ENCODE measurements around the gene NIM1K.
"Not testable (repeated sequence)": the region's sequence is repeated elsewhere in the genome, so short reads cannot be mapped to it uniquely, and the experiment has no call there.

Gene NIM1K

DNA sequence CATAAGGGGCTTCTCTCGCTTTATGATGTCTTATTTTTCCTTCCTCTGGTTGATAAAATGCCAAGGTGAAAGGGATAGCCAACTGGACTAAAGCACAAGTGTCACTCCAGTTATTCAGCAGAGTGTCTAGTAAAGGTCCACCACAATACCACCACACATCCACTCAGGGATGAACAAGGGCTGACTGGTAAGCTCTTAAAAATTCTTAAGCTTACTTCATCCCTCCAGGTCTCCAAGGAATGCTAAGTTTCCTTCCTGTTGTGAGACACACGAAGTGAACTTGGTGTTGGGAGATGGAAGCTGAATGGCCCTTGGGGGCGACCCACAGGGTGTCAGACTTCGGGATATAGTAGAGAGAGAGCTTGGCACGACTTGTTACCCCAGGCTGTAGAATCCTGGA lies 124.4 kb downstream of the NIM1K start:
- POLR2A ChIA-PET (ENCODE audit: low non-redundant PET), result no interaction called here
- TF ChIP-seq, protein P1, sequence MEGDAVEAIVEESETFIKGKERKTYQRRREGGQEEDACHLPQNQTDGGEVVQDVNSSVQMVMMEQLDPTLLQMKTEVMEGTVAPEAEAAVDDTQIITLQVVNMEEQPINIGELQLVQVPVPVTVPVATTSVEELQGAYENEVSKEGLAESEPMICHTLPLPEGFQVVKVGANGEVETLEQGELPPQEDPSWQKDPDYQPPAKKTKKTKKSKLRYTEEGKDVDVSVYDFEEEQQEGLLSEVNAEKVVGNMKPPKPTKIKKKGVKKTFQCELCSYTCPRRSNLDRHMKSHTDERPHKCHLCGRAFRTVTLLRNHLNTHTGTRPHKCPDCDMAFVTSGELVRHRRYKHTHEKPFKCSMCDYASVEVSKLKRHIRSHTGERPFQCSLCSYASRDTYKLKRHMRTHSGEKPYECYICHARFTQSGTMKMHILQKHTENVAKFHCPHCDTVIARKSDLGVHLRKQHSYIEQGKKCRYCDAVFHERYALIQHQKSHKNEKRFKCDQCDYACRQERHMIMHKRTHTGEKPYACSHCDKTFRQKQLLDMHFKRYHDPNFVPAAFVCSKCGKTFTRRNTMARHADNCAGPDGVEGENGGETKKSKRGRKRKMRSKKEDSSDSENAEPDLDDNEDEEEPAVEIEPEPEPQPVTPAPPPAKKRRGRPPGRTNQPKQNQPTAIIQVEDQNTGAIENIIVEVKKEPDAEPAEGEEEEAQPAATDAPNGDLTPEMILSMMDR (conservative IDR thresholded peaks at IDR 0.05; ENCODE audit: low read depth), result no peak
- CTCF ChIA-PET, result interaction anchor here (0.6 kb wide), 2 partner anchors 14 to 32 kb away, joined by 4 to 5 read pairs; no protein-coding TSS in a partner anchor
- DNase-seq (ENCODE audit: low spot score), result no peak
- no peak overlapping the region for H3K27ac ChIP-seq

GRCh38 chr5:43320846-43321245 lies 128.8 kb downstream of the NIM1K start:
- DNase-seq (ENCODE audit: low spot score), result no peak
- no peak overlapping the region for H3K27ac ChIP-seq
- POLR2A ChIA-PET (ENCODE audit: low non-redundant PET), result no interaction called here
- TF ChIP-seq, protein P1 (conservative IDR thresholded peaks at IDR 0.05; ENCODE audit: low read depth), result no peak
- CTCF ChIA-PET, result no interaction called here

DNA sequence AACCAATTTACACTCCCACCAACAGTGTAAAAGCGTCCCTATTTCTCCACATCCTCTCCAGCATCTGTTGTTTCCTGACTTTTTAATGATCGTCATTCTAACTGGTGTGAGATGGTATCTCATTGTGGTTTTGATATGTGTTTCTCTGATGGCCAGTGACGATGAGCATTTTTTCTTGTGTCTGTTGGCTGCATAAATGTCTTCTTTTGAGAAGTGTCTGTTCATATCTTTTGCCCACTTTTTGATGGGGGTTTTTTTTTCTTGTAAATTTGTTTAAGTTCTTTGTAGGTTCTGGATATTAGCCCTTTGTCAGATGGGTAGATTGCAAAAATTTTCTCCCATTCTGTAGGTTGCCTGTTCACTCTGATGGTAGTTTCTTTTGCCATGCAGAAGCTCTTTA lies 131.5 kb downstream of the NIM1K start:
- CTCF ChIA-PET; POLR2A ChIA-PET (ENCODE audit: low non-redundant PET); DNase-seq (ENCODE audit: low spot score); H3K27ac ChIP-seq: not testable (repeated sequence)

DNA sequence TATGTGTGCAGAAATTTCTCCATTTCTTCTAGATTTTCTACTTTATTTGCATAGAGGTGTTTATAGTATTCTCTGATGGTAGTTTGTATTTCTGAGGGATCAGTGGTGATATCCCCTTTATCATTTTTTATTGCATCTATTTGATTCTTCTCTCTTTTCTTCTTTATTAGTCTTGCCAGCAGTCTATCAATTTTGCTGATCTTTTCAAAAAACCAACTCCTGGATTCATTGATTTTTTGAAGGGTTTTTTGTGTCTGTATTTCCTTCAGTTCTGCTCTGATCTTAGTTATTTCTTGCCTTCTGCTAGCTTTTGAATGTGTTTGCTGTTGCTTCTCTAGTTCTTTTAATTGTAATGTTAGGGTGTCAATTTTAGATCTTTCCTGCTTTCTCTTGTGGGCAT lies 133.6 kb downstream of the NIM1K start:
- POLR2A ChIA-PET (ENCODE audit: low non-redundant PET); CTCF ChIA-PET; H3K27ac ChIP-seq; DNase-seq (ENCODE audit: low spot score): not testable (repeated sequence)

Measured in RWPE1 (cell line).